Tibial nerve (tissue), 4 donors: ENCODE results near the gene DCP1B. TPM values are rescaled to one million over a fixed set of nuclear protein-coding genes. Genes with fewer than 3 reads are reported as not detected.

Experiments
- DNase-seq, 2 donors: peaks; one replicate each; pipeline ENCODE4 v3.0.0-alpha.2; 2019; ENCODE audit warnings: low spot score in 2 of 2
- H3K27ac ChIP-seq, 4 donors: fragments of 200-600 bp; sonication (generic) in 3 of 4; one replicate each; pipeline ENCODE4 v1.5.1; 2017 to 2019; ENCODE audit warnings: mild to moderate bottlenecking in 1 of 4
- H3K27me3 ChIP-seq, 2 donors: fragments of 200-600 bp; sonication (generic) in 1 of 2; one replicate each; pipeline versions ENCODE4 v1.5.1 to v1.6.0; 2017 to 2019
- H3K36me3 ChIP-seq, 3 donors: fragments of 200-600 bp; sonication (generic); one replicate each; pipeline ENCODE4 v1.5.1; 2018 to 2019
- H3K4me1 ChIP-seq, 4 donors: fragments of 200-600 bp; sonication (generic) in 3 of 4; one replicate each; pipeline ENCODE4 v1.5.1; 2017 to 2019
- H3K4me3 ChIP-seq, 4 donors: fragments of 200-600 bp; sonication (generic) in 3 of 4; one replicate each; pipeline ENCODE4 v1.5.1; 2017 to 2019; ENCODE audit warnings: mild to moderate bottlenecking in 1 of 4, moderate library complexity in 1 of 4
- H3K9me3 ChIP-seq, 4 donors: fragments of 200-600 bp; sonication (generic) in 3 of 4; one replicate each; pipeline ENCODE4 v1.5.1; 2017 to 2019
- EP300 ChIP-seq, 2 donors: sonication (generic); formaldehyde crosslinking; IDR thresholded peaks; one replicate each; pipeline ENCODE4 v1.6.1; 2017; ENCODE audit warnings: antibody characterized with exemption in 2 of 2, mild to moderate bottlenecking in 1 of 2
- POLR2A ChIP-seq, 2 donors: fragments of 450-650 bp; IDR thresholded peaks; one replicate each; pipeline ENCODE4 v1.6.1; 2017; ENCODE audit warnings: antibody characterized with exemption in 2 of 2, mild to moderate bottlenecking in 2 of 2, moderate library complexity in 2 of 2
- WGBS, 2 donors: methylation state at CpG; one replicate each; pipeline ENCODE4 v1.1.5; 2018; 5-methylcytosine and 5-hydroxymethylcytosine counted together
- total RNA-seq, 4 donors: library from RNA; depleted of rRNA; stranded (reverse); fragments of >200 nt; gene quantifications; one replicate each; pipeline ENCODE4 v1.1.0, GENCODE V29; 2016
- TF ChIP-seq, protein P1 (sequence below), 5 experiments: fragments of 200-600 bp in 3 of 5; fragments of 450-650 bp in 2 of 5; sonication (generic) in 3 of 5; IDR thresholded peaks; one replicate each; pipeline ENCODE4 v1.5.1; 2016 to 2019; ENCODE audit warnings: antibody characterized with exemption in 5 of 5, mild to moderate bottlenecking in 3 of 5, moderate library complexity in 2 of 5

DCP1B gene
- total RNA-seq, 4 donors from 2014 or later = 7.5 to 21.0 (median 13.3) TPM

DNA sequence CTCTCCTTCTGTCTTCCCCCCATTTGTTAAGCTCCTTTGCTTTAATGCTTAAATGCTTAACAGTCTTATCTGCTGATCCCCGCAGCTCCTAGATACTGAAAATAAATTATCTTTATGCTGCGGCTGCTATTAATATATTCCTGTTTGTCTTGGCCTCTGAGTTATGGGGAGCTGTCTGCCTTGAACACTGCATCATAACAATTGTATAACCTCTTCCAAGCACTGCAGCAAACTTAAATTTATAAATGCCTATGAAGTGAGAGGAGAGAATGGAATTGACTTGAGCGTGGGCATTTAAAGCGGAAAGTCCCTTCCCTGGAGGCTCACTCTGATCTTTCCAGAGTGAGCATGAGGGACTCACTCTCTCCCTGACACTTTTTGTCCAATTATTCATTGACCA lies 23.1 kb upstream of the DCP1B start:
- Histone ChIP-seq H3K4me3 (no peak overlapping the region), H3K36me3 (no peaks in the 10 kb centered on the region), H3K4me1 (no peaks in the 10 kb centered on the region), H3K9me3 (no peaks in the 10 kb centered on the region), H3K27ac (no peak overlapping the region), H3K27me3 (no peaks in the 10 kb centered on the region)
- TF ChIP-seq POLR2A (IDR thresholded peaks at IDR 0.05) (no peak), EP300 (IDR thresholded peaks at IDR 0.05) (no peak)
- TF ChIP-seq, protein P1, sequence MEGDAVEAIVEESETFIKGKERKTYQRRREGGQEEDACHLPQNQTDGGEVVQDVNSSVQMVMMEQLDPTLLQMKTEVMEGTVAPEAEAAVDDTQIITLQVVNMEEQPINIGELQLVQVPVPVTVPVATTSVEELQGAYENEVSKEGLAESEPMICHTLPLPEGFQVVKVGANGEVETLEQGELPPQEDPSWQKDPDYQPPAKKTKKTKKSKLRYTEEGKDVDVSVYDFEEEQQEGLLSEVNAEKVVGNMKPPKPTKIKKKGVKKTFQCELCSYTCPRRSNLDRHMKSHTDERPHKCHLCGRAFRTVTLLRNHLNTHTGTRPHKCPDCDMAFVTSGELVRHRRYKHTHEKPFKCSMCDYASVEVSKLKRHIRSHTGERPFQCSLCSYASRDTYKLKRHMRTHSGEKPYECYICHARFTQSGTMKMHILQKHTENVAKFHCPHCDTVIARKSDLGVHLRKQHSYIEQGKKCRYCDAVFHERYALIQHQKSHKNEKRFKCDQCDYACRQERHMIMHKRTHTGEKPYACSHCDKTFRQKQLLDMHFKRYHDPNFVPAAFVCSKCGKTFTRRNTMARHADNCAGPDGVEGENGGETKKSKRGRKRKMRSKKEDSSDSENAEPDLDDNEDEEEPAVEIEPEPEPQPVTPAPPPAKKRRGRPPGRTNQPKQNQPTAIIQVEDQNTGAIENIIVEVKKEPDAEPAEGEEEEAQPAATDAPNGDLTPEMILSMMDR (IDR thresholded peaks at IDR 0.05) = no peak
- 29 to 39% methylated on average over 4 of the region's 4 CpGs for WGBS, 2 donors
- no peak for DNase-seq

DNA sequence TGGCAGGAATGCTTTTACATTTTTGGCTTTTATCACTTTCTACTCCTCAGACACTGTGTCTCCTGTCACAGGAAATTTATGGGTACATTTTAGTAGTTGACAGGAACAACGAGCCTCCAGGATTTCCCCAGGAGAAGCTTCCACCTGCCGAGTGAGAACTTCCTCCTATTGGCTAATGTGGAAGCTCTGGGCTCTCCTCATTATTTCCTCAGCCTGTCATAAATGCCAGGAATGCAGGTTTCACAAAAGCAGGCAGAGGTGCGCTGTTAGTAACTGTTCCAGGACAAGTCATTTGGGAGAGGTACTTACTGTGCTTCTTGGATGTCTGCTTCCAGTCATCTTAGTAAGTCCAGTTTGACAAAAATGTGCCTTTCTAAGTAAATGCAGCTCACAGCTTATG lies 19.1 kb upstream of the DCP1B start:
- Histone ChIP-seq H3K9me3 (no peaks in the 10 kb centered on the region), H3K4me3 (no peak overlapping the region), H3K36me3 (no peaks in the 10 kb centered on the region), H3K27ac (no peak overlapping the region), H3K4me1 (no peaks in the 10 kb centered on the region), H3K27me3 (no peaks in the 10 kb centered on the region)
- no peak for DNase-seq
- WGBS, 2 donors = 12 to 38% methylated on average over 3 of the region's 3 CpGs
- no peak for TF ChIP-seq POLR2A (IDR thresholded peaks at IDR 0.05)
- TF ChIP-seq, protein P1 (IDR thresholded peaks at IDR 0.05) = no peak
- TF ChIP-seq EP300 (IDR thresholded peaks at IDR 0.05) = no peak

DNA sequence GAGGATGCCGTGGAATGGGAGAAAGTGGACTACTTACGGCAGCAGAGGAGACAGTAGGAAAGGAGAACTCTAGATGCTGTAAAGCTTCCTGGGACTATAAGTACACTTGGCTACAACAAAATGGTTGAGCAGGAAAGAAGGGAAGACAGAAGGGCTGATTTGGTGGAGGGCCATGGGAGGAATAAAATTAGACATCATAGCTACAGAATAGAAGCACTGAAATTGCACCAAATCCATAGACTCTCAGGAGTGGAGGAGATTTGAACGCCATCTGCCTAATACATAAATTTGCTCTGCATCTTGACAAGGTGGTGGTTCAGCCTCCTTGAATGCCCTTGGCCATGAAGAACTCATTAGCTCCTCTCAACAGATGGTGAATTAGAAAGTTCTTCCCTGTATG lies 16.3 kb upstream of the DCP1B start:
- no peaks in the 10 kb centered on the region for H3K36me3 ChIP-seq
- DNase-seq = no peak
- no peaks in the 10 kb centered on the region for H3K27me3 ChIP-seq
- no peaks in the 10 kb centered on the region for H3K4me1 ChIP-seq
- 94 to 95% methylated on average over 3 of the region's 3 CpGs for WGBS, 2 donors
- no peak overlapping the region for H3K27ac ChIP-seq
- TF ChIP-seq, protein P1 (IDR thresholded peaks at IDR 0.05) = no peak
- TF ChIP-seq POLR2A (IDR thresholded peaks at IDR 0.05) (no peak), EP300 (IDR thresholded peaks at IDR 0.05) (no peak)
- H3K9me3 ChIP-seq = no peaks in the 10 kb centered on the region
- no peak overlapping the region for H3K4me3 ChIP-seq

DNA sequence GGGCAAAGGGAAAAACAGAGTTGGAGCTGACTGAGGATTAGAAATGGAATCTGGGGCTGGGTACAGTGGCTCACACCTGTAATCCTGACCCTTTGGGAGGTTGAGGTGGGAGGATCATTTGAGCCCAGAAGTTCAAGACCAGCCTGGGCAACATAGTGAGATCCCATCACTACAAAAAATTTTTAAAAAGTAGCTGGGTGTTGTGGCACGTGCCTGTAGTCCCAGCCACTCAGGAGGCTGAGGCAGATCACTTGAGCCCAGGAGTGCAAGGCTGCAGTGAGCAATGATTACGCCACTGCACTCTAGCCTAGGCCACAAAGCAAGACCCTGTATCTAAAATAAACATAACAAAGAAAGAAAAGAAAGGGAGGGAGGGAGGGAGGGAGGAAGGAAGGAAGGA lies 14.9 kb upstream of the DCP1B start:
- Histone ChIP-seq H3K36me3 (no peaks in the 10 kb centered on the region), H3K27ac (no peak overlapping the region), H3K4me1 (peaks cover 0 to 1% (median 0%) of the 10 kb centered on the region in 4 donors), H3K4me3 (no peak overlapping the region), H3K9me3 (no peaks in the 10 kb centered on the region), H3K27me3 (no peaks in the 10 kb centered on the region)
- 85 to 95% methylated on average over 2 of the region's 2 CpGs for WGBS, 2 donors
- TF ChIP-seq POLR2A (IDR thresholded peaks at IDR 0.05) = no peak
- TF ChIP-seq EP300 (IDR thresholded peaks at IDR 0.05) = no peak
- TF ChIP-seq, protein P1 (IDR thresholded peaks at IDR 0.05) = no peak
- DNase-seq = no peak

DNA sequence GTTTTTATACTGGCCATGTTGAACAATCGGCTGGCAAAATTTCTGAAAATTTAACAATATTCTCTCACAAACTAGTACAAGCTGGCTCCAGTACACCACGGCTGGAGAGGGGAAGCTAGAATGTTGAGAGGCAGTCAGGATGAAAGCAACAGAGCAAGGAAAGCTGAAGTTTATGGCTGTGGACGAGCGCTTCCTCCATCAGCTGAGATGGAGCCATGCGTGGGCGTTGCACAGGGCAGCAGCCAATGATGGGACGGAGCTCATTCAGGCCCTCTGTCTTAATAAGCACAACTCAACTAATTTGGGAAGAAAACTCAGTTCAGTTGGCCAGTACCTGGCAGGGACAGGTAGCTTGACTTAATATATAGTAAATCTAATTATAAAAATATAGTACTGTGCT lies 14.1 kb upstream of the DCP1B start:
- TF ChIP-seq EP300 (IDR thresholded peaks at IDR 0.05) (no peak), POLR2A (IDR thresholded peaks at IDR 0.05) (no peak)
- TF ChIP-seq, protein P1 (IDR thresholded peaks at IDR 0.05) = no peak
- no peak for DNase-seq
- no peak overlapping the region for H3K27ac ChIP-seq
- 49 to 64% methylated on average over 7 of the region's 7 CpGs for WGBS, 2 donors
- H3K9me3 ChIP-seq = no peaks in the 10 kb centered on the region
- no peaks in the 10 kb centered on the region for H3K36me3 ChIP-seq
- H3K4me1 ChIP-seq = peaks cover 0 to 8% (median 0%) of the 10 kb centered on the region in 4 donors
- no peak overlapping the region for H3K4me3 ChIP-seq
- H3K27me3 ChIP-seq = no peaks in the 10 kb centered on the region
